Activated CD4-positive, alpha-beta T cell treated with anti-CD3 and anti-CD28 coated beads, Interleukin-2, amount 50 U/mL, for 48 hours (primary cell): ENCODE measurements around the gene SYNE1.
A peak's percentile ranks its signal among the peaks of the same experiment; 100 is the strongest.

Experiments used
- DNase-seq, 2 experiments: peaks; one replicate each; pipeline ENCODE4 v3.0.0-alpha.2; 2020

Gene SYNE1

DNA sequence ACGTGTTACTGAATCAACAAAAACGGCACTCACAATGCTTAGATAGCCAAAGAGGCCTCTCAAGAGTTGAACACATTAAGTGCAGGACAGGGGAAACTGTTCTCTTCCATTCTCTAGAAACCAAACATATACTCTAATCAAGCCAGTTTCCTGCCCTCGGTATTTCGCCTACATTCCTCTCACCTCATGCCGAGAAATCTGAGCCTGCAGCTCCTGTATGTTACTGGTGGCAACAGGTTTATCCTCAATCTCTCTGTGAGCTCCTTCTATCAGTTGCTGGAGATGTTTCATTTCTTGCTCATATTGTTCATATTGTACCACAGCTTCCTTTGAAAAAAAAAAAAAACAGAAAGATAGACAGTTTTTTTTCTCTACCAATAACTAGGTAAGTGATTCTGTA lies 328.9 kb downstream of the SYNE1 start:
- no peak for DNase-seq

DNA sequence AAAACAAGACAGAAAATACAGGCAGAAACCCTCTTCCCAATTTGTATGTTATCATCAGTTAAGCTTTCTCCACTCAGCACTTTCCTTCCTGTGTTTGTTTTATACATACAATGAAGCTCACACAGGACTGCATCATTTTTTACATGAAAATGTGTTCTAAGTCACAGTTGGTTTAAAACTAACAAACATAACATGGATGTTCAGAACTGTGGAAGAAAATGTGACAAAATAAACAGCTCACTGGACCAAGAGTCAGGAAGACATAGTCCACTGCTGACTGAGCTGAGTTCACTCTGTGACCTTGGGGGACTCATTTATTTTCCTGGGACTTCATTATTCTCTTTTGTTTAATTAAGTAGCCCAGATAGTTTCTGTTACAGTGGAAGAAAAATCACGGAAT lies 331.5 kb downstream of the SYNE1 start:
- DNase-seq, result no peak

DNA sequence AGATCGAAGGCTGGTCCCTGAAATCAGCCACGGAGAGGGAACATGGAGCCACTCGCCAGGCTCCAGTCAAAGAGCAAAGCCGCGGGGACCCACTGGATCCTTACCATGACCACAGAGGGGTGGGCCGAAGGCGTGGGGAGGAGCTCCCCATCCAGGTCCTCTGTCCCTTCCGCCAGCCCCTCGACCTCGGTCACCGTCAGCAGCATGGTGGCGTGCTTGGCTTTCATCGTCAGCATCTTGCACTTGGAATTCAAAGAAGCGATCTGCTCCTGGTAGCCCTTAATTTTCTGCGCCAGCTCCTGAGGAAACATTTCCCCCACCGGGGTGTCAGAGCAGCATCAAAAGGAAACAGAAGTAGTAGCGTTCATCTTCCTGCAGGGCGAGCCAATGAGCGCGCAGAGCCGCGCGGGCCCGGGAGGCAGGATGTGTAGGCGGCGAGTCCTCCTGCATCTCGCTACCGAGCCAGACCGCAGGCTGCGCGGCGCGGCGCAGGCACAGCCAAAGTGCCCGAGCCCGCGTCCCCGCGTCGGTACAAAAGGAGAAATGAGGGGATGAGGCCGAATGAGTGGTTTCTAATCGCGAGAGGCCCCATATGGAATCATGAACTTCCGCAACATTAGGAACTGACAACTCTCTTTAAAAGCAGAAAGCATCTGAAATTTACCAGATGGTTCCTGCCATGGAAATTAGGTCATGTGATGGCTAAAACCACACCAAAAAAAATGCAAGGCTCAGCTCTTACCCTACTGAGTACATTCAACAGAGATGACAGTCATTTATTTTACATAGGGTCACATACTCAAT lies 335.2 kb downstream of the SYNE1 start:
- peak; percentile 88 to 91 for DNase-seq

DNA sequence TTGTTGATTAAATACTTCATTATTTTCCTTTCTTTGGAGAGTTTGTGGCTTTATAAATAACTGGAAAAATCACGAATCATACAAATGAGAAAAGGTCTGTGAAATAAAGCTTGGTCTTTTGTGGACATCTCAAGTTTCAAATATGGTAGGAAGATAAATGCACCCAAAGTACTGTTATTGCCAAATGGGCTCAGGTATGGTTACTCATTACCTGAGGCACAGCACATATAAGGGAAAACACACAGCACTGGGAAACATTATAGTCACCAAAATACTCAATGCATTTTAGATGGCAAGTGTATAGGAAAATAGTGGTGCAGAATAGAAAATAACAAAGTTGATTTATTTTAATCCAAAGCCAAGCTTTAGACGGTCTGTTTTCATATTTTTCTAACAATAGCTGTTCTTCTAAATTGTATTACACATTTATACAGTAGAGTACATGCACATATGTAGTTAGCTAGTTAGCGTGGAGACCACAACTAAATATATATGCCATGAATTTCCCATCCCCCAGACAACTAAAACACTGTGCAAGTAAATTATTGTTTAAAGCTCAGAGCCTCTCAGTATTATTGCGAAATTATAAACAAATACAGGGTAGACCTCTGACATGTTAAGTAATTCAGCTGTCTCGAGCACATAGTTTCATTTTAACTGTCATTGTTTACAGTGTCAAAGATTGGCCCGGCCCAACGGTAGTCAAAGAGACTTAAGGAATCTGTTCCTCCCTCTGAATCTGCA lies 336.0 kb downstream of the SYNE1 start:
- DNase-seq, result no peak

DNA sequence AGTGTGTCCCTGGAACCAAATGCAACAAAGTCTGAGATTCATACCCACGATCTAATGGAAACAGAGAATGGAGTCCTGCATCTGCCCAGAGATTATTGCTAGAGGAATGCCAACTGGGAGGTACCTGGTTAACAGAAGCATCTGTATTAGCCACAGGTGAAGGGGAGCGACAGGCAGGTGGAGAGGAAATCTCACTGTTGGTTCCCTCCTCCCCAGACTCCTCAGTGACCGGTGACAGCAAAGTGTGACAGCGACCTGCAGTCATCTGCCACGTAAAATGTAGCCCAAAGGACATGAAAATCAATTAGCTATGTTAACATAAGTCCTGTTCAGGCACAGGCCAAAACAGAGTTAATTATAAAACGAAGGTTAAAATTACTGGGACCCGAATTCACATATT lies 336.6 kb downstream of the SYNE1 start:
- DNase-seq, result peak in 1 of 2 experiments; percentile 10

DNA sequence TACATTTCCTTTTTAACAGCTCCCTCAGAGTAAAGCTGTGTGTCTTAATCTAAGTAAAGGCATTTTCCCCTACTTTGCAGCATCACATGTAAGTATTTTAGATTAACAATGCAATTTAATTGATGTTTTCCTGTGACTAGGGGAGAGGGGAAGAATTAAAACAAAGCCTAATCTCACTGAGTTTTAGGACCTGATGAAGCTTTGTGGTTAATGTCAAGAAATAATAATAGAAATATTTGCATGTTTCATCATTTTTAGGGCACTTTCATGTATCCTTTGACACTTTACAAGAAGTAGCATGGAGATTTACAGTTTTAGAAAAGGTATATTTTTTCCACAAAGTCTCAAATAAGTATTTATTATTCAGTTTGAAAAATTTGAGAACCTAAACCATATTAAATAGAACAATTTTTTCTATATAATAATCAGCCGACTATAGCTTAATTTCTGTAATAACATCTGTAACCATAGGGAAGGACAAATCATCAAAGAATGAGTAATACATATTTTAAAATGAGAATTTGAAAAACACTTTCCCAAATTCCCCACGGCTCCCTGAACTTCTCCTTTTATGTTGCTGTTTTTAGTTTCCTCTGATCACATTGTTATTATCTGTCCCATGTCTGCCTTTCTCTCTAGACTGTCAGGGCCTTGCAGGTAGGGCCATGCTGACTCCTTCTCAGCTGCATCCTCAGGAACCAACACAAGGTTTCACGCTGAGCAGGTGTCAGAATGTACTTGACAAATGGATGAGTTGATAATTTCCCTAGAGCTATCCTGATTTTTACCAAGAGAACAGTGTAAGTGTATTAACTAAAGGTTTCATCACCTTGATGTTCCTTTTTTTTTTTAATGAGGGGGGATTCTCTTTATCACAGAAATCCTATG lies 338.1 kb downstream of the SYNE1 start:
- no peak for DNase-seq

DNA sequence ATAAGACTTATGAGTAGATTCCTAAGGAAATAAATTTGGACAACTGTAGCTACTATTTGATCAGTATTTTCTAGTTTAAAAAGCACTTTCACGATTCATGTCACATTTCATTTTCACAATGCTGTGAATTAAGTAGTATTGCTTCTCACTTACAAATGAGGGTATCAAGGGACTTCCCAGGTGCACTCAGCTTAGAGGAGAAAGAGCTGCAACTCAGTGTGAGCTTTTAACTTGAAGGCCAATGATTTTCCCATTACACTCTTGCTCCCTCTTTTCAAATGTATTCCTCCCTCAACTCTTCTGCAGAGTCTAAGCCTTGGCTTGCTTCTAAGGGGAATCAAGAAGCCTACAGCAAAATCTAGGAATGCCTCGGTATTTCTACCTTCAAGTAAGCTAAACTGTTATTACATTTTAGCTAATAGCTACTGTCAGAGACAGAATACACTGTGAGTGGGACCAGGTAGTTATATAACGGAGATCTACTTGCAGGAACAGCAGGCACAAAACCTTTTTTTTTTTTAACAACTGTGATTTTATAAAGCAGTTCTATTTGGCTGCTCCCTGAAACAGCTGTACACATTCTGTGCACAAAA lies 339.0 kb downstream of the SYNE1 start:
- no peak for DNase-seq

DNA sequence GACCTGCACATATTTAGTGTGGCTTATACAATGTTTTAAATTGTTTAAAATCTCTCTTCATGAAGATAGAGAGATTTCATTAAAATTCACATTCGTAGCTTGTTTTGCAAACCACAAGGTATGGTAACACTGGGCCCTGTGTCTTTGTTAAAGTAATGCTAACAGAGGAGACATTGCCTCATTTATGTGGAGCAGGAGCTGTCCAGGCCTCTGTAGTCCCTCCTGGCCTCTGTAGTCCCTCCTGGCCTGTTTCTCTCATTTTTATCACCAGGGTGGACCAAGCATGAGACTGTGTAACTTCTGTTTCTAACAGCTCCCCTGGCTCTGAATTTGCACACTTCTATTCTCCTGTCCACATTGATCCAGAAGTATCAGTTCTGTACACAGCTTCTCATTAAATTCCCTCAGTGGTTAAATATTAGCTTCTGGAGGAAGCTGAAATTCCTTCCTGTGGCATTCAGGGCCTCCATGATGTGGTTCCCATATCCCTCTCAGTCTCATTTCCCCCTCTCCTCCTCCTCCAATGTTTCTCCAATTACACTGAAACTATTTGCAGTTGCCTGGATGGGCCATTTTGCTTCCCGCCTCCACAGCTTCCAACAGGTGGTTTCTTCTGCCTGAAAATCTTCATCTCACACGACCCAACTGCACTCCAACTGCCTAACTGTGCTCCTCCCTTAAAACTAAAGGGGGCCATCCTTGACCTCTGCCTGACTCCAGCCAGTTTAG lies 340.4 kb downstream of the SYNE1 start:
- DNase-seq, result no peak

DNA sequence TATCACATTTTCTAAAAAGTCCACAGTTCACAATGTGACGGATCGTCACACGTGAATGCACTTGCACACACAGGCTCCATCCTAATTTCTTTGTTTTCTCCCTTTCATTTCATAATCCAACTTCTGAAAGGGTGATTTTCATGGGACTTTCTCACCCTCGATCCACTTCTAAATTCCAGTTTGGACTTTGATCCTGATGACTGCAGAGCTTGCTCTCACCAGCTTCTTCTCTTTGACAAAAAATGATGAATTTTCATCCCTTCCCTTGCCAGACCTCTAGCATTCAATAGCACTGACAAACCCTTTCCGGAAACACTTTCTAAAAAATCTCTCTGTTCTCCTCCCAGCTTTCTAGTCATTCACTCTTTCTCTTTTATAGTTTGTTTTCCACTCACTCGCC lies 341.2 kb downstream of the SYNE1 start:
- no peak for DNase-seq

DNA sequence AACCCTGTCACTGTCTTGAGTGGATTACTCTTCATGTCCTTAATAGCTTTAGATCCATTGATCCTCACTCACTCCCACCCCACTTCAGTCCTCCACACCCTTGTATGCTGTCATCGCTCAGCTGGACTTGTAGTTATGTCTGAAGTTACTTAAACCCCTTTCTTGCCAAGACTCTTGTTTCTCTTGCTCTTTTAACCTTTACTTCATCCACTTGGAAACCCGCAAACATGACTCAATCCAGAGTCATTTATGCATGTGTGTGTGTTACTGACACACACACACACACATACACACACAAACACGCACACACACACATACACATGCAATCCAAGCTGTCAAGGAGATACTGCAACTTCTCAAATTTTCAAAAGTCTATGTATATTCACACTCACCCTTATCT lies 341.8 kb downstream of the SYNE1 start:
- no peak for DNase-seq

DNA sequence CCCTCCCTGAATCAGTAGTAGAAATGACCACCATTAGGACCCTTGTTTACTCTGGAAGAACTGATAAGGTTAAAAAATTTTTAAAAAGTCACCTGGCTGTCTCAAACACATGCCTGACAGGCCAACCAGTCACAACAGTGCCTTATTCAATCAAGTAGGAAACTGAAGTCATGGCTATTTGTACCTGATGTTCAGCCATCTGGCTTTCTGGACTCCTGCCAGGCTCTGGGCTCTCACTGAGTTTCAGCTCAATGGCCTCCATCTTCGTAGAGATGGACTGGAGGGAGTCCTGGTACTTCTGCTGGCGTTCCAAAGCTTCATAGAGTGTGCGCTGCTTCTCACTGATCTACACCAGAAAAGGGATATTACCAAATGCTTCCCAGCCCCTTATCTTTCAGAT lies 343.8 kb downstream of the SYNE1 start:
- DNase-seq, result no peak

DNA sequence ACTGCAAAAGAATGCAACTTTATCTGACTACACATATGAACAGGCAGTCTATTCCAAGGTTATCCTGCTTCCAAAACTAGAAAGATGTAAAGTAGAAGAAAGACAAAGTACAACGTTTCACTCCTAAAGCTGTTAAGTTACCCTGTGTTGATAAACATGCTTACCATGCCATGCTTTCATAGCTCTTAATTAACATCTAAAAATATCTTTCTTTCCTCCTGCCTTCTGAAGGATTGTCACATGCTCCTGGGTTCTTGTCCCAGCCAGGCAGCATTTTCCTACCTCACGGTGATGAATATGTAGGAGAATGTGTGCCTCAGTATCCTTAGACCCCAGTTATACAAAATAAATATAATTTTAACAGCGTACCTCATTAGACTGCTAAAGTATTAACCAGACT lies 344.6 kb downstream of the SYNE1 start:
- DNase-seq, result no peak

DNA sequence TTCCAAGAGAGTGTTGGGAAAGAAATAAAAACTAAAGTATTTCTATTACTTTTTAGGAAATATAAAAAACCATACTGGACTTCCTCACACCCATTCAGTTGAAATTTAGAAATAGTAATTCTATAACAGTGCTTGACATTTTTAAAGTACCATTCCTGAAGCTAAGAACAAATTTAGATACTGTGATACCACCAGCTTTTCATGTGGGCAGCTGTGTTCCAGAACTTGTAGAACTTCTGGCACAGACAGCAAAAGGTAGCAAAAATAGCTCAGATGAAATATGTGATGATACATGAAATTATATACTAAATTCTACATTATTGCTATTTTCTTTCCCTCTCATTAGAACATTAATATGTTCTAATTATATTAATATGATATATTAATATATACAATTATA lies 346.5 kb downstream of the SYNE1 start:
- no peak for DNase-seq

DNA sequence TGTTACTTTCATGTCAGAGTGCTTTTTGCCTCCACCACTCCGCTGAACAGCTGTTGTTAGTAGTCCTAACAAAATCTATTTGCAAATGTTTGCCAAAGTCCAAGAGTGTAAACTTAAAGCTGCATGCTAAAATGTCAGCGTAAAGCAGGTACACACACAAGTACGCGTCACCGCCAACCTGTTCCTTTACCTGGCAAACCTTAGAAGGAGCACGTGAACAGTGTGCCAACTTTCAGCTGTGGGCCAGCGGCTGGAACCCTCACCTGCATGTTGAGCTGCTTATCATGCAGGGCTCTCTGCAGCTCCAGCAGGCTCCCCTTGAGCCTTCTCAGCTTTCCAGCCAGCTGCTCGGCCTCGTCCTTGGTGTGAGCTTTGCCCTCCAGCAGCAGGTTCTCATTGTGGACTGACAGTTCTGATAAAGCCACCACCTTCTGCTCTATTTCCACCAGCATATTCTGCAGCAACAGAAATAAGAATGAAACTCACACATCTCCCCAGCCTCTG lies 359.3 kb downstream of the SYNE1 start:
- no peak for DNase-seq

DNA sequence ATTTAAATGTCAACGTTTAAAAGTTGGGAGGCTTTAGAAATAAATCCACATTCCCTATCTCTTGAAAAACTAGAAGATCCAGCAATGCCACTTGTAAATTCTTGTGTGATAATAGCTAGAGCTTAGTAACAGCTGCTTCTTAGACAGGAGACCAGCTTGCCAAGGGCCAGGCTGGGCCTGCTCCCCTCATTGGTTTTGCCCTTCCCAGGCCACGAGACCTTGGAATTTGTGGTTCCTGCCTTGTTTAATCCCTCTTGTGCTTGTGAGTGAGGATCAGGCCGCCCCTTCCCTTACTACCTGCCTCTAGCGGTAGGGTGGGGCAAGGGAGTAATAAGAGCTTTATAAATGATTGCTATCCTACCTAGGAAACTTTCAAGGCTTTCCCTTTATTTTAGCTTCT lies 363.5 kb downstream of the SYNE1 start:
- DNase-seq, result no peak

DNA sequence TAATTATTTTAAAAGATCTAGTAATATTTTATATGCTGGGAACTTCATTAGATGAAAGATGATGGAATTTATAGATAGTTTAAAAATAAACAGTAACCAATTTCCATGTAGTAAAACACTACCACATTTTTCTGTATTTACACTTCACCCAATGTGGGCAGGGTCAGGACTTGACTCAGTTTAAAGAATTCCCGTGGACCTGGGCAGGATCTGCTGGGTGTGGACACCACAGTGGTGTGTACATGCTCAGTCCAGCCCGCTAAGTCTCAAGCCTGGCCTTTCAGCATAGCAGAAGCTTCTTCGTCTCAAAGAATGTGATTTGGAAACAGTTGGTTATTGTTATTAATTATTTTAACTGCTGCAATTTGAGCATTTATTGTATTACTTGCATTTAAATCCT lies 364.2 kb downstream of the SYNE1 start:
- DNase-seq, result no peak

DNA sequence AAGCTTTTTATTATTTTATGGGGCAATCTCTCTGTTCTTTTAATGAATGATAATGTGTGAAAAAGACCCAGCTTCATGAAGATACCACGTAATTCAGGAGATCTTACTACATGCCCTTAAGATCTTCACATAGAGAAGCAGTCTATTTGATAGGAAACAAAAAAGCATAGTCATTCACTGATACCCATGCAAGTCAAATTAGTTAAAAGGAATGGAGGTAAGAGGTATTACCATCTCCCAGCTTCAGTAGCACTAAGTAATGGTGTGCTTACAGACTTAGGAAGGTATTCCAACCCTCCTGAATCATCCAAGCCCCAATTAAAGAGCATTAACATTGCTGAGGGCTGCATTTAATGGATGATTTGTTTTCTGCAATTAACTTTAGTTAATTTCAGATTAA lies 364.7 kb downstream of the SYNE1 start:
- no peak for DNase-seq

DNA sequence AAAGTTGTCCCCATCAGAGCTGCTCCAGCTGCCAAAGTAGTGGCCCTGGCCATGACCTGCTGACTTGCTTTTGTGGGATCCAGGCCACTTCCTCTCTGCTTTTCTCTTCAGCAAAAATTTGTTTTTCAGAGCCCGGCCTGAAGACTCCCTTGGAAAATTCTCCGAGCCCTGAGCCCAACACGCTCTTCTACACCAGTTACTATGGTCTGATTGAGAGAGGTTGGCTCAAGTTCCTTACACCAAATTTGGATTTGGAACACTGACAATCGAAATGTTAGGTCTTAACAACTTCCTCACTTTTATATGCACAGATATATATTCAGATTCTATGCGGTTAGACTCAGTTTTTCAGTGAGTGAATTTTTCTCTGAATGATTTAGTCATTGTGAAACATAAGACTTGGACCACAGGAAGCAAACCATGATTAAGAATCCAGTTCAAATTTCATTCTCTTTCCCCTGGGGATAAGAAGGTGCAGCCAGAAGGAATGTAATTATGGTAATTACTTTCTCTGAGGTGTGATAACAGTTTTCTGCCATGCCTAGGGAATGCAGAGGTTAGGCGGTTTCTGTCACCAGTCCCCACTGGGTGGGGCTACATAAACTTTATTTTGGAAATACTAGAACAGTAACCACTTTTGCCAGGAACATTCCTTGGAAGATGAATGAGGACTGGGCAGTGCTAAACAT lies 365.2 kb downstream of the SYNE1 start:
- DNase-seq, result no peak

DNA sequence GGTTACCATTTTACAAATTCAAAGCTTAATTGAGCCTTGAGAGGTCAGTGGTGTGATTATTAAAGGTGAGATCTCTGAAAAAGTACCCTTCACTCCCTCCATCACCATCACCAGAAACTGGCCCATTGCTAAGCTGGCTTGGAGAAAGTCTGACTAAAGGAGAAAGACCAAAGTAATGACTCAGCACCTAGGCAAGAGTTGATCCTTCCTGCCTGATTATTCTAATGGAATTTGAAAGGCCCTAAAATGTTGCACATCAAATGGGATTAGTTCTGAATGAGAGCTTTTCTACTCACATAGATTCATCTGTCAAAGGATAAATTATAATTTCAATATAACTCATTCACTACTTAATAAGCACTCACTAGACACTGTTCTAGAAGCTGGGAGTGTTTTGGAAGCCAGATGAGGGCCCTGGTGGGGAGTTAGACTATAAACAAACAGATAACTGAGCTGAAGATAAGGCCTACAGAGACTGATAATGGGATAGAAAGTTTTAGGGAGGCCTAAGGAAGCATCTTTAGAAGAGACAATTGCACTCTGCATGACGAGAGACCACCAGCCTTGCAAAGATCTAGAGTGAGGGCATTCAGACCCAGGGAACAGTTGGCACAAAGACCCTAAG lies 366.7 kb downstream of the SYNE1 start:
- no peak for DNase-seq

DNA sequence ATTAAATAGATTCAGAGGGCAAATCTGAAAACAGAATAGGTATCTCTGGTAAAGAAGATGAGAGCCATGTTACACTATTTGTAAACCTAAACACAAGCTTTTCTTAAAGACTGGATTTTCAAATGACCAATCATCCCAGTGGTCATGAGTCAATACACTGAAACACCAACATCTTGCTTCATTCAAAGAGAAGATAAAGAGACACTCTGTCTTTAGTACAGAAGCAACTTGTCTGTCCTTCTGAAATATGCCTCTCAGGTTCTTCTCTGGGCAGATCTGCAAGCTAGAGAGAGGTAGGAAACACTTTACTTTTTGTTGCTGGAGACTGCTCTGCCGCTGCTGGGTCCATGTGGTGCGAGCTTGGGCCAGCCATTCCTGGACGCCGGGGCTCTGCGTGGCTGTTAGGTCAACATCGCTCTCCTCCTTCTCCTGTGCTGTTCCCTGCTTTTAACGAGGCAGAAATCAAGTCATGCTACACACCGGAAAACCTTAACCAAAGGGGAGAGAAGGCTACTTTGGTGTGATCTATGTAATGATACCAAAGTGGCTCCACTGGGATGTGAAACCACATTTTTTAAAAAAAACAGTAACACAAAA lies 368.2 kb downstream of the SYNE1 start:
- no peak for DNase-seq
